SU-DHL-6 (cell line): ENCODE results near the gene DCTPP1.

ENCODE experiments used
- H2AFZ ChIP-seq: fragments of 200-600 bp; sonication (generic); 2 replicates; pipeline ENCODE4 v1.6.1; 2014; ENCODE audit warnings: low read depth, mild to moderate bottlenecking, moderate library complexity, mixed read lengths, antibody characterized with exemption, low read length; ENCODE audit not compliant: severe bottlenecking
- H3F3A ChIP-seq: fragments of 200-600 bp; shearing (Covaris generic); 2 replicates; pipeline ENCODE4 v1.6.0; 2016; ENCODE audit warnings: antibody characterized with exemption, mild to moderate bottlenecking; ENCODE audit not compliant: insufficient read depth
- H3K27ac ChIP-seq: fragments of 200-600 bp; sonication (generic); 2 replicates; pipeline ENCODE4 v1.5.1; 2016; ENCODE audit warnings: low read depth, mild to moderate bottlenecking, low read length, moderate library complexity, mixed read lengths
- H3K27me3 ChIP-seq: fragments of 200-600 bp; sonication (generic), shearing (Covaris generic); 2 replicates; pipeline ENCODE4 v1.6.0; 2014; ENCODE audit warnings: mild to moderate bottlenecking, low read length
- H3K36me3 ChIP-seq: fragments of 200-600 bp; sonication (generic); 2 replicates; pipeline ENCODE4 v1.6.1; 2014; ENCODE audit warnings: mild to moderate bottlenecking, low read length, mixed read lengths
- H3K4me2 ChIP-seq: fragments of 300-600, 200-600 bp; shearing (Covaris generic), sonication (generic); 2 replicates; pipeline ENCODE4 v1.6.0; 2014; ENCODE audit warnings: low read length, low read depth, mild to moderate bottlenecking; ENCODE audit not compliant: poor library complexity, severe bottlenecking
- H3K4me3 ChIP-seq: fragments of 200-600 bp; sonication (generic); 2 replicates; pipeline ENCODE4 v1.5.1; 2014; ENCODE audit warnings: antibody characterized with exemption, low read length, mild to moderate bottlenecking, mixed read lengths; ENCODE audit not compliant: insufficient read depth, poor library complexity, severe bottlenecking
- H3K79me2 ChIP-seq: fragments of 200-600 bp; sonication (generic); 2 replicates; pipeline ENCODE4 v1.6.1; 2014; ENCODE audit warnings: mild to moderate bottlenecking, low read length, moderate library complexity; ENCODE audit not compliant: insufficient read depth
- H3K9ac ChIP-seq: fragments of 200-600 bp; sonication (generic); 2 replicates; pipeline ENCODE4 v1.7.0; 2014; ENCODE audit warnings: mild to moderate bottlenecking, low read length
- H3K9me2 ChIP-seq: fragments of 200-600 bp; sonication (generic); replicated peaks from 2 replicates; pipeline ENCODE4 v1.6.1; 2014; ENCODE audit warnings: low read length; ENCODE audit not compliant: insufficient read depth
- H3K9me3 ChIP-seq: fragments of 200-600 bp; sonication (generic); 2 replicates; pipeline ENCODE4 v1.6.1; 2014; ENCODE audit warnings: low read length, mixed read lengths; ENCODE audit not compliant: insufficient read depth
- H4K20me1 ChIP-seq: fragments of 200-600 bp; sonication (generic); 2 replicates; pipeline ENCODE4 v1.6.1; 2014; ENCODE audit warnings: low read depth, mild to moderate bottlenecking, antibody characterized with exemption, low read length, moderate library complexity, mixed read lengths
- EZH2phosphoT487 ChIP-seq: fragments of 200-600 bp; sonication (generic), shearing (Covaris generic); conservative IDR thresholded peaks from 2 replicates; pipeline ENCODE4 v1.6.1; 2018; ENCODE audit warnings: mild to moderate bottlenecking, antibody characterized with exemption, low read length, moderate library complexity, mixed read lengths
- TF ChIP-seq, protein P1 (sequence below): fragments of 200-600 bp; sonication (generic); IDR thresholded peaks from one replicate; pipeline ENCODE4 v1.5.1; 2017; ENCODE audit warnings: antibody characterized with exemption, mild to moderate bottlenecking, low read length, moderate library complexity; ENCODE audit not compliant: insufficient read depth, poor library complexity, severe bottlenecking

Gene DCTPP1

DNA sequence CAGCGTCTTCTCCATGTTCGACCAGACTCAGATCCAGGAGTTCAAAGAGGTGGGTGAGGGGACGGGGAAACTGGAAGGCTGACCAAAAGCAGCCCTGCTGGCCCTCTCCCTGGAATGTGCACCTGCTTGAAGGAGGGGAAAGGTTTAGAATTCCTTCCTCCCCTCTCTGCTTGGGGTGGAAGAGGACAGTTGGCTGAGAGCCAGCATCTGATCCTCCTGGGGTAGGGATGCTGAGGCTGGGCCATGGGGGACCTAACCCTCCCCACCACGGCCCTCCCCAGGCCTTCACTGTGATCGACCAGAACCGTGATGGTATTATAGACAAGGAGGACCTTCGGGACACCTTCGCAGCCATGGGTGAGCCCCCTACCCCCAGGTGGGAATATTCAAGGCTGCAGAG lies 54.0 kb downstream of the DCTPP1 start:
- Histone ChIP-seq H3K9me2 (no peaks in the 10 kb centered on the region), H3K27me3 (no peaks in the 10 kb centered on the region), H3K4me3 (no peak overlapping the region), H4K20me1 (no peaks in the 10 kb centered on the region), H3K27ac (no peak overlapping the region), H3K36me3 (no peaks in the 10 kb centered on the region), H3K9me3 (no peaks in the 10 kb centered on the region), H3K79me2 (no peaks in the 10 kb centered on the region), H3F3A (peaks cover 36% of the 10 kb centered on the region), H2AFZ (no peak overlapping the region), H3K4me2 (no peak overlapping the region), H3K9ac (no peak overlapping the region)
- no peak for TF ChIP-seq EZH2phosphoT487
- TF ChIP-seq, protein P1, sequence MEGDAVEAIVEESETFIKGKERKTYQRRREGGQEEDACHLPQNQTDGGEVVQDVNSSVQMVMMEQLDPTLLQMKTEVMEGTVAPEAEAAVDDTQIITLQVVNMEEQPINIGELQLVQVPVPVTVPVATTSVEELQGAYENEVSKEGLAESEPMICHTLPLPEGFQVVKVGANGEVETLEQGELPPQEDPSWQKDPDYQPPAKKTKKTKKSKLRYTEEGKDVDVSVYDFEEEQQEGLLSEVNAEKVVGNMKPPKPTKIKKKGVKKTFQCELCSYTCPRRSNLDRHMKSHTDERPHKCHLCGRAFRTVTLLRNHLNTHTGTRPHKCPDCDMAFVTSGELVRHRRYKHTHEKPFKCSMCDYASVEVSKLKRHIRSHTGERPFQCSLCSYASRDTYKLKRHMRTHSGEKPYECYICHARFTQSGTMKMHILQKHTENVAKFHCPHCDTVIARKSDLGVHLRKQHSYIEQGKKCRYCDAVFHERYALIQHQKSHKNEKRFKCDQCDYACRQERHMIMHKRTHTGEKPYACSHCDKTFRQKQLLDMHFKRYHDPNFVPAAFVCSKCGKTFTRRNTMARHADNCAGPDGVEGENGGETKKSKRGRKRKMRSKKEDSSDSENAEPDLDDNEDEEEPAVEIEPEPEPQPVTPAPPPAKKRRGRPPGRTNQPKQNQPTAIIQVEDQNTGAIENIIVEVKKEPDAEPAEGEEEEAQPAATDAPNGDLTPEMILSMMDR: no peak

GRCh38 chr16:30374538-30374937 lies 55.3 kb downstream of the DCTPP1 start, which contains the start of gene MYL11:
MYL11 (plus strand) TSS chr16:30374802; CDS start chr16:30374858, 56 bp downstream.
- Histone ChIP-seq H3K27me3 (no peaks in the 10 kb centered on the region), H3K4me2 (no peak within 1 kb of the TSS), H4K20me1 (no peaks in the 10 kb centered on the region), H2AFZ (no peak within 1 kb of the TSS), H3K36me3 (no peaks in the 10 kb centered on the region), H3F3A (peaks cover 24% of the 10 kb centered on the region), H3K4me3 (no peak within 1 kb of the TSS), H3K9ac (no peak within 1 kb of the TSS), H3K79me2 (peaks cover 4% of the 10 kb centered on the region), H3K9me3 (no peaks in the 10 kb centered on the region), H3K27ac (no peak within 1 kb of the TSS), H3K9me2 (no peaks in the 10 kb centered on the region)
- TF ChIP-seq EZH2phosphoT487: no peak
- TF ChIP-seq, protein P1: no peak
